LNCAP (cell line): Measurements from ENCODE around the gene ARSJ.

Experiments
- TF ChIP-seq, protein P1 (sequence below): fragments of 450-650 bp; IDR thresholded peaks from 2 replicates; pipeline ENCODE4 v1.5.1; 2017; ENCODE audit warnings: mild to moderate bottlenecking

Gene ARSJ

DNA sequence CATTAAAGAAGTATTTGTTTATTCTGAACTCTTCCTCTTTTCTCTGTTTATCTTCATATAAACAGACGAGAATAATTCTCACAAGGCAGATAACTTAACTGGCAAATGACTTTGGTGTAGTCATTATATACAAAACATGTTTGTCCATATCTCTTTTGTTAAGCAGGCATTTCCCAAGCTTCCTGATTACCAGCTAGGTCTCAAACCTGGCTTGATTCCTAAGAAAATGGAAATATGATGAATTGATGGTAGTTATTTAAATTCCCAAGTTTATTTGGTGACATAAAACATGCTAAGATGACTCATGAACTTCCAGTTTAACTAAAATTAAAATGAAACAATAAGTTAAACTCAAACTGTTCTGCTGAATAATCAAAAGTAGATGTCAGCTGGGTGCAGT, 96.8 kb downstream of the ARSJ start:
- TF ChIP-seq, protein P1, sequence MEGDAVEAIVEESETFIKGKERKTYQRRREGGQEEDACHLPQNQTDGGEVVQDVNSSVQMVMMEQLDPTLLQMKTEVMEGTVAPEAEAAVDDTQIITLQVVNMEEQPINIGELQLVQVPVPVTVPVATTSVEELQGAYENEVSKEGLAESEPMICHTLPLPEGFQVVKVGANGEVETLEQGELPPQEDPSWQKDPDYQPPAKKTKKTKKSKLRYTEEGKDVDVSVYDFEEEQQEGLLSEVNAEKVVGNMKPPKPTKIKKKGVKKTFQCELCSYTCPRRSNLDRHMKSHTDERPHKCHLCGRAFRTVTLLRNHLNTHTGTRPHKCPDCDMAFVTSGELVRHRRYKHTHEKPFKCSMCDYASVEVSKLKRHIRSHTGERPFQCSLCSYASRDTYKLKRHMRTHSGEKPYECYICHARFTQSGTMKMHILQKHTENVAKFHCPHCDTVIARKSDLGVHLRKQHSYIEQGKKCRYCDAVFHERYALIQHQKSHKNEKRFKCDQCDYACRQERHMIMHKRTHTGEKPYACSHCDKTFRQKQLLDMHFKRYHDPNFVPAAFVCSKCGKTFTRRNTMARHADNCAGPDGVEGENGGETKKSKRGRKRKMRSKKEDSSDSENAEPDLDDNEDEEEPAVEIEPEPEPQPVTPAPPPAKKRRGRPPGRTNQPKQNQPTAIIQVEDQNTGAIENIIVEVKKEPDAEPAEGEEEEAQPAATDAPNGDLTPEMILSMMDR: no peak

DNA sequence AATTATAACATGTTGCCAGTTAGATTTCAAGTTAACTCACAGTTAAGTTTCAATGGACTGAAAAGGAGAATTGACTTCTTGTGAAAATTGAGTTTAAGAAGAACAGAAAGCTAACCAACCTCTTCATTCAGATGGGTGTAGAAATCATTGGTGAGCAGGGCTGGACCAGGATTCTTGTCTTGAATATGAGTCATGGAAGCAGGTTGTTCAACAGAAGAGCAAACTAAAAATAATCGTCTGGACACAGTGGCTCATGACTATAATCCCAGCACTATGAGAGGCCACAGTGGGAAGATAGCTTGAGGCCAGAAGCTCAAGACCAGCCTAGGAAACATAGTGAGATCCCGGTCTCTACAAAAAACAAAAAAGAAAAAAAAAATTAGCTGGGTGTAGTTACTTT, 98.2 kb downstream of the ARSJ start:
- TF ChIP-seq, protein P1: no peak

DNA sequence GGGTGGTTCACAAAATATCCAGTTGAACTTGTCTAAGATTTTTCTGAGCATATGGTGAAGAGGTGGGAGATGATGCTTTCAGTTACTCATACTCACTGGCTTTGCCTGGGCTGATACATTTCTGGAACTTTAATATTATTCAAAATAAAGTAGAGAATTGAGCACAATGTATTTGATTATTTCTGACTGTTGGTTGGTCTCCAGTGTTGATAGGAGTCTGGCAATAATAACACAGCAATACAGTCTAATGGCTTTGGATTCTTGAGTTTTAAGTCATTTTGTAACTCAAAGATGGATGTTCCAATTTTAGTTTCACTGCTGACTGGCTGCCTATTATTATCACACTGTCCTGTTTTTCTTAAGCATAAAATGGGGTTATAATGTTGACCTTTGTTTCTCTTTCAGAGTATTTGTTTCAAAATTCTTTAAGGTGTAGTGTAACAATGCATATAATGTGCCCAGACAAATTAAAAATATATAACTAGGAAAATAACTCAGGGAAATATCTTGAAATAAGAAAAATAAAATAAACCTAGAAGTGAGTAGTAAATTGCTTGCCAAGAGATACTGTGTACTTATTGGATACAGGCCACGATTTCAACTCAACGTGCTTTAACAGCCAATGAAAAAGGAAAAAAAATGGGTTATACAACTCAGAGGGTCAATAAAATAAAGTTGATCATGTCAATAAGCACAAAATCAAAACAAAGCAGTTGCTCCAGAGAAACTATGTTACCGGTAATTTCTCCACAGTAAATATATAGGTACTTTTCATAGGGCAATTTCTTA, 99.0 kb downstream of the ARSJ start:
- TF ChIP-seq, protein P1: no peak

DNA sequence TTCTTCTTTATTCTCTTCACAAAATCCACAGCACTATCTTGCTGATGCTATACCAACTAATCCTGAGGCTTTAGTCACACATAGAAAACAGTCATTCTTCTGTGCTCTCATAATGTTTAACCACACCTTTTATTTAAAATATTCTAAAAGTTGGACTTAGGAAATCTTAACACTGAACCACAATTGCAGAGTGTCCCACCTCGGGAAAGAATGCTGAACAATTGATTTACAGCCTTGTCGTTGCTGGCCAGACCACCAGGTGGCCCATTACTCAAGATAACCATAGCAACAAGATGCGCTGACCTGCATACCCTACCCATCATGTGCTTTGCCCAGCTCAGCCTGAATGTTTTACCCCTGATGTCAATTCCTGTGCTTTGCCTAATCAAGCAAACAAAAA, 100.8 kb downstream of the ARSJ start:
- TF ChIP-seq, protein P1: no peak

DNA sequence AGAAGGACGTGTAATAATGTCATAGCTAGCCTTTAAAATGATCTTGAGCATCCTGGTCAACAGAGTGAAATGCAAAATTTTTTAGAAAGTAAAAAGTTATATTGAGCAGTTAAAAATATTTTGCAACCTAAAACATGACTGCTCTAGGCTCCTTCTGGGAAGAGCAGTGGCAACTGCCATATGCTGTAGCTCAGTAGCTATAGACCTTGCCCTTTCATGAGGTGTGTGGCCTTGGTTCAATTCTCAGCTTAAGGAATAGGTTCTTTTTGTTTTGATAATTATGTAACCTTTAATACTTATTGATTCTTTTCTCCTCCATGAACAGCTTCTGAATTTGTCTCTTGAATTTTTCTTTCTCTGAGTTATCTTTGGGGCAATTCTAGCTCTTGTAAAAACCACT, 105.0 kb downstream of the ARSJ start:
- TF ChIP-seq, protein P1: no peak

DNA sequence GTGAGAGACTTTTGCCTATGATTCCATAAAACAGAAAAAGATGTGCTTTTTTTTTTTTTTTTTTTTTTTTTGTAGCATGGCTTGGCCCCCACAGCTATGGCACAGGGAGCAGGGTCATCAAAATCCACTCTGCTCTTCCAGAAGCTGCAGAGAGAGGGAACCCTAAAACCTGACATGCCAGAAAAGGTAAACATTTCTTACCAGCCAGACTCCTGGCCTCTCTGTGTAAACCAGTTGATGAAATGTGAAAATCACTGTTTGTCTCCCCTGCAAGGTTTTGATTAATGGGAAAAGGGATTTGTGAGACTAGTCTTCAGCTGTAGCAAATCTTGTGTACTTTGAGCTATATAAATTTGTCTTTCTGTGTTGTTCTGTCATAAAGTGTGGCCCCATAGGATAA, 105.9 kb downstream of the ARSJ start:
- TF ChIP-seq, protein P1: no peak

DNA sequence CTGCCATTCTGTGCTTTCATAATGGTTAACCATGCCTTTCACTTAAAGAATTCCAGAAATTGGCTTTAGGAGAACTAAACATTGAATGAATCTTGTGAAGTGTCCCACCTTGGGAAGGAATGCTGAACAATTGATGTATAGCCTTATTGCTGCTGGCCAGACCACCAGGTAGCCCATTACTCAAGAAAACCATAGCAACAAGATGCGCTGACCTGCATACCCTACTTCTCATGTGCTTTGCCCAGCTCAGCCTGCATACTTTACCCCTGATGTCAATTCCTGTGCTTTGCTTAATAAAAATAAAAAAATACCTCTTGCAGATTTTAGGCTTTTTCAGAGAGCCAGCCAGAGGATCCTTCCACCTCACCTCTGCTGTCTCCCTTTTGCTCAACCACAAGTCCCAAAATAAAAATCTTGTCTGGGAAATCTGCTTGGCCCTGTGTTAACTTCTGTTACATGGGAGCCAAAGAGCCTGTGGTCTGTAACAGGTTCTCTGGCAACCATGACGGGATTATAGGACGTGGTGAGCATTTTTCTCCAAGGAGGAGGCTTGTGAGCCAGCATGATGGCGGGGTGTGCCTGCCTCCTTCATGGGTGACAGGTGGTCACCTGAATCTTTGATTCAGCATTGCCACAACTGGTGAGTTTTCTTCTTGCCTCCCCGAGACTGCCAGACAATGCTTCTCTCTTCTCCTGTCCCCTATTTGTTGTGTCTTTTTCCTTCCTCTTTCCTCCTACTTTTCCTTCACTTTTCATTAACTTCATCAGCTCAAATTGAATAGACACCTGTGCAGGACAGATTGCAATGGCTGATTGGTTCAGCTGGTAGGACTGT, 106.8 kb downstream of the ARSJ start:
- TF ChIP-seq, protein P1: no peak
